KMS-11 (cell line): ENCODE data around the gene CCDC51.

Source experiments
- H2AFZ ChIP-seq: fragments of 200-600 bp; sonication (generic); 2 replicates; pipeline ENCODE4 v1.6.1; 2016; ENCODE audit warnings: antibody characterized with exemption, mixed run types, low read depth
- H3K27ac ChIP-seq: fragments of 200-600 bp; sonication (generic); 2 replicates; pipeline ENCODE4 v1.6.1; 2016; ENCODE audit warnings: mild to moderate bottlenecking, mixed run types
- H3K27me3 ChIP-seq: fragments of 200-600 bp; sonication (generic); 2 replicates; pipeline ENCODE4 v1.6.1; 2017; ENCODE audit warnings: mild to moderate bottlenecking, low read depth, mixed run types, moderate library complexity; ENCODE audit not compliant: insufficient read depth
- H3K36me3 ChIP-seq: fragments of 200-600 bp; sonication (generic); 2 replicates; pipeline ENCODE4 v1.6.1; 2017; ENCODE audit warnings: mild to moderate bottlenecking, mixed run types; ENCODE audit not compliant: insufficient read depth
- H3K4me1 ChIP-seq: fragments of 200-600 bp; sonication (generic); 2 replicates; pipeline ENCODE4 v1.6.1; 2016; ENCODE audit warnings: mild to moderate bottlenecking, low read depth, mixed run types; ENCODE audit not compliant: poor library complexity, severe bottlenecking
- H3K4me2 ChIP-seq: fragments of 200-600 bp; sonication (generic); 2 replicates; pipeline ENCODE4 v1.7.0; 2016; ENCODE audit warnings: mild to moderate bottlenecking, mixed run types
- H3K4me3 ChIP-seq: fragments of 200-600 bp; sonication (generic); IDR thresholded peaks from 2 replicates; pipeline ENCODE4 v1.6.1; 2017; ENCODE audit warnings: low read depth, low read length, mixed read lengths; ENCODE audit not compliant: insufficient read depth
- H3K79me2 ChIP-seq: fragments of 200-600 bp; sonication (generic); 2 replicates; pipeline ENCODE4 v1.6.1; 2016; ENCODE audit warnings: low read depth, mixed run types; ENCODE audit not compliant: insufficient read depth
- H3K9ac ChIP-seq: fragments of 200-600 bp; sonication (generic); 2 replicates; pipeline ENCODE4 v1.6.1; 2016; ENCODE audit warnings: mild to moderate bottlenecking, mixed run types
- H4K20me1 ChIP-seq: fragments of 200-600 bp; sonication (generic); 2 replicates; pipeline ENCODE4 v1.6.1; 2016; ENCODE audit warnings: mild to moderate bottlenecking, mixed run types; ENCODE audit not compliant: insufficient read depth
- TF ChIP-seq, protein P1 (sequence below): fragments of 200-600 bp; sonication (generic); conservative IDR thresholded peaks from 2 replicates; pipeline ENCODE4 v1.6.1; 2017; ENCODE audit warnings: low read depth, mild to moderate bottlenecking, antibody characterized with exemption, low read length, moderate library complexity, mixed read lengths

The CCDC51 gene

DNA sequence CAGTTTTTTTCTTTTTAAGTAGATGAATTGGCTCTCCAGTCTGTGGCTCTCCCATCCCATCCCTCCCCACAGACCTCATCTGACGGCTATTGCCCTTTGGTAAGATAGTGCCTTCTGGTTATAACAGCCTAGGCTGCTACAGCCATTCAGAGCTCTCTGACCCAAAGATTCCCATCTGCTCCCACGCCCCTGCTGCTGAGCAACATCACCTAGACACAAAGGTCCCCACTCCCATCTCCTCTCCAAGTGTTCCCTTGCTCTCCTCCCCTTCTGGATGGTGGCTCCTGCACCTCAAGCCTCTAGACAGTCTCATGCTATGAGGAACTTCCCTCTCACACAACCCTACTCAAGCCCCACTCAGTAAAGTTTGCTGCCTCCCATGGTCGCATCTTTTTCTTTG, 44.2 kb downstream of the CCDC51 start:
- Histone ChIP-seq H3K4me2 (no peak overlapping the region), H3K36me3 (no peaks in the 10 kb centered on the region), H4K20me1 (no peaks in the 10 kb centered on the region), H3K27ac (no peak overlapping the region), H3K4me3 (no peak overlapping the region), H2AFZ (no peak overlapping the region), H3K4me1 (no peaks in the 10 kb centered on the region), H3K9ac (no peak overlapping the region), H3K79me2 (no peaks in the 10 kb centered on the region), H3K27me3 (no peaks in the 10 kb centered on the region)
- TF ChIP-seq, protein P1, sequence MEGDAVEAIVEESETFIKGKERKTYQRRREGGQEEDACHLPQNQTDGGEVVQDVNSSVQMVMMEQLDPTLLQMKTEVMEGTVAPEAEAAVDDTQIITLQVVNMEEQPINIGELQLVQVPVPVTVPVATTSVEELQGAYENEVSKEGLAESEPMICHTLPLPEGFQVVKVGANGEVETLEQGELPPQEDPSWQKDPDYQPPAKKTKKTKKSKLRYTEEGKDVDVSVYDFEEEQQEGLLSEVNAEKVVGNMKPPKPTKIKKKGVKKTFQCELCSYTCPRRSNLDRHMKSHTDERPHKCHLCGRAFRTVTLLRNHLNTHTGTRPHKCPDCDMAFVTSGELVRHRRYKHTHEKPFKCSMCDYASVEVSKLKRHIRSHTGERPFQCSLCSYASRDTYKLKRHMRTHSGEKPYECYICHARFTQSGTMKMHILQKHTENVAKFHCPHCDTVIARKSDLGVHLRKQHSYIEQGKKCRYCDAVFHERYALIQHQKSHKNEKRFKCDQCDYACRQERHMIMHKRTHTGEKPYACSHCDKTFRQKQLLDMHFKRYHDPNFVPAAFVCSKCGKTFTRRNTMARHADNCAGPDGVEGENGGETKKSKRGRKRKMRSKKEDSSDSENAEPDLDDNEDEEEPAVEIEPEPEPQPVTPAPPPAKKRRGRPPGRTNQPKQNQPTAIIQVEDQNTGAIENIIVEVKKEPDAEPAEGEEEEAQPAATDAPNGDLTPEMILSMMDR: no peak

DNA sequence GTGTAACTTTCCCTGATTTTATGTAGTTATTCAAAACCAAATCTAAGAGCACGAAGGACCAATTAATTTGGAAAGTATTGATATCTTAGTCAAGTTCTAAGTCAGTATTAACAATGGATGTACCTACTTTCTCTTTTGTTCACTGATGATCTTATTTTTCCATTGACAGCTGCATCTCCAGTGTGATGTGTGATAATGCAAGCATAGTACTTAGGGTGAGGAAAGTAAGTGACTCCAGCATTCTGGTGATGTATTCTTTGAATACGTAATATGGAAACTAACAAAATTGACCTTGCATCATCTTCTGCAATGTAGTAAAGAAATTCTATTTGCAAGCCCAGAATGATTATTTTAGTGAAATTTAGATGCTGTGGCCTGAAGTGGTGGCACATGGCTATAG, 45.5 kb downstream of the CCDC51 start:
- H4K20me1 ChIP-seq: no peaks in the 10 kb centered on the region
- H3K4me3 ChIP-seq: no peak overlapping the region
- H3K27me3 ChIP-seq: no peaks in the 10 kb centered on the region
- H2AFZ ChIP-seq: no peak overlapping the region
- H3K9ac ChIP-seq: no peak overlapping the region
- no peaks in the 10 kb centered on the region for H3K4me1 ChIP-seq
- TF ChIP-seq, protein P1: no peak
- H3K36me3 ChIP-seq: no peaks in the 10 kb centered on the region
- no peaks in the 10 kb centered on the region for H3K79me2 ChIP-seq
- H3K4me2 ChIP-seq: no peak overlapping the region
- no peak overlapping the region for H3K27ac ChIP-seq

DNA sequence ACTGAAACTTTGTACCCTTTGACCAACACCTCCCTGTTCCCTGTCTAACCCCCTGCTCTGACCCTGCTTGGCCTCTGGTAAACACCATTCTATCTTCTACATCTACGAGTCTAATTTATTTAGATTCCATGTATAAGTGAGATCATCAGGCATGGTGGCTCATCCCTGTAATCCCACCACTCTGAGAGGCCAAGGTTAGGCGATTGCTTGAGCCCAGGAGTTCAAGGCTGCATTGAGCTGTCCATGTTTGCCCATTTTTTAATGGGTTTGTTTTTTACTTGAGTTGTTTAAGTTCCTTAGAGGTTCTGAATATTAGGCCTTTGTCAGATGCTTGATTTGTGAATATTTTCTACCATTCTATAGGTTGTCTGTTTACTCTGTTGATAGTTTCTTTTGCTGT, 51.0 kb downstream of the CCDC51 start:
- H3K27me3 ChIP-seq: no peaks in the 10 kb centered on the region
- TF ChIP-seq, protein P1: no peak
- no peaks in the 10 kb centered on the region for H4K20me1 ChIP-seq
- no peaks in the 10 kb centered on the region for H3K4me1 ChIP-seq
- H3K4me3 ChIP-seq: no peak overlapping the region
- H3K27ac ChIP-seq: no peak overlapping the region
- no peak overlapping the region for H3K9ac ChIP-seq
- H3K4me2 ChIP-seq: no peak overlapping the region
- no peaks in the 10 kb centered on the region for H3K36me3 ChIP-seq
- no peaks in the 10 kb centered on the region for H3K79me2 ChIP-seq
- H2AFZ ChIP-seq: no peak overlapping the region

DNA sequence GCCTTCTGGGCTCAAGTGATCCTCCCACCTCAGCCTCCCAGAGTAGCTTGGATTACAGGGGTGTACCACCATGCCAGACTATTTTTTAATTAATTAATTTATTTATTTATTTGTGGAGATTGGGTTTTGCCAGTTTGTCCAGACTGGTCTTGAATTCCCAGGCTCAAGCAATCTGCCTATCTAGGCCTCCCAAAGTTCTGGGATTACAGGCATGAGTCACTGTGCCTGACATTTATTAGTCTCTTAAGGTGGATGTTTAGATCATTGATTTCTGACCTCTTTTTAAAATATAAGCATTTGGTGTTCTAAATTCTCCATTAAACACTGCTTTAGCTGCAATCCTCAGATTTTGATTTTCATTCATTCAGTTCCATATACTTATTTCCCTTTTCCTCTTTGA, 52.3 kb downstream of the CCDC51 start:
- TF ChIP-seq, protein P1: no peak
- no peak overlapping the region for H3K27ac ChIP-seq
- no peaks in the 10 kb centered on the region for H3K36me3 ChIP-seq
- H3K4me2 ChIP-seq: no peak overlapping the region
- H3K9ac ChIP-seq: no peak overlapping the region
- no peaks in the 10 kb centered on the region for H3K4me1 ChIP-seq
- H3K79me2 ChIP-seq: no peaks in the 10 kb centered on the region
- no peak overlapping the region for H2AFZ ChIP-seq
- H4K20me1 ChIP-seq: no peaks in the 10 kb centered on the region
- H3K4me3 ChIP-seq: no peak overlapping the region
- H3K27me3 ChIP-seq: no peaks in the 10 kb centered on the region
